SW480 (cell line): ENCODE measurements around the gene OR2Y1.
A peak's percentile ranks its signal among the peaks of the same experiment; 100 is the strongest.
"Not testable (repeated sequence)": the region's sequence is repeated elsewhere in the genome, so short reads cannot be mapped to it uniquely, and the experiment has no call there.

Experiments used
- DNase-seq: peaks from one replicate; pipeline ENCODE4 v3.0.0-alpha.2; 2016; ENCODE audit warnings: low spot score

Gene OR2Y1

GRCh38 chr5:180739958-180740357 lies at the start of gene OR2Y1:
Gene OR2Y1, minus strand, starts transcription at chr5:180740058. Its CDS starts 0 bp downstream, at chr5:180740058.
- DNase-seq, result no peak

GRCh38 chr5:180788651-180789410 lies 49.0 kb upstream of the OR2Y1 start:
- not testable (repeated sequence) for DNase-seq

- no peak for DNase-seq
Measured at GRCh38 chr5:180787711-180788431, 48.0 kb upstream of the OR2Y1 start.

- DNase-seq, result no peak
Measured at GRCh38 chr5:180786531-180787398, 46.9 kb upstream of the OR2Y1 start.

- no peak for DNase-seq
Measured at GRCh38 chr5:180785794-180786221, 46.0 kb upstream of the OR2Y1 start.

GRCh38 chr5:180785121-180785781 lies 45.4 kb upstream of the OR2Y1 start:
- no peak for DNase-seq

GRCh38 chr5:180784497-180785097 lies 44.7 kb upstream of the OR2Y1 start:
- DNase-seq, result peak; percentile 76

- DNase-seq, result no peak
Measured at GRCh38 chr5:180783340-180784052, 43.6 kb upstream of the OR2Y1 start.

- peak; percentile 33 for DNase-seq
Measured at GRCh38 chr5:180782748-180783147, 42.9 kb upstream of the OR2Y1 start.

- not testable (repeated sequence) for DNase-seq
Measured at GRCh38 chr5:180781900-180782326, 42.1 kb upstream of the OR2Y1 start.

GRCh38 chr5:180779985-180780610 lies 40.2 kb upstream of the OR2Y1 start:
- no peak for DNase-seq

GRCh38 chr5:180777475-180777874 lies 37.6 kb upstream of the OR2Y1 start:
- DNase-seq, result no peak

GRCh38 chr5:180776376-180776775 lies 36.5 kb upstream of the OR2Y1 start:
- no peak for DNase-seq

GRCh38 chr5:180775624-180776023 lies 35.8 kb upstream of the OR2Y1 start:
- no peak for DNase-seq

- no peak for DNase-seq
Measured at GRCh38 chr5:180771839-180772238, 32.0 kb upstream of the OR2Y1 start.

GRCh38 chr5:180769821-180770220 lies 30.0 kb upstream of the OR2Y1 start:
- no peak for DNase-seq

GRCh38 chr5:180755601-180756000 lies 15.7 kb upstream of the OR2Y1 start:
- no peak for DNase-seq

- no peak for DNase-seq
Measured at GRCh38 chr5:180744253-180744652, 4.4 kb upstream of the OR2Y1 start.

- no peak for DNase-seq
Measured at GRCh38 chr5:180742727-180743126, 2.9 kb upstream of the OR2Y1 start.

GRCh38 chr5:180740953-180741352 lies 1.1 kb upstream of the OR2Y1 start:
- not testable (repeated sequence) for DNase-seq
